Fibroblast of skin of right quadriceps (primary cell): Measurements from ENCODE around the gene REST.
"Not testable (repeated sequence)": the region's sequence is repeated elsewhere in the genome, so short reads cannot be mapped to it uniquely, and the experiment has no call there.

Experiments used
- DNase-seq: peaks from one replicate; pipeline ENCODE4 v3.0.0-alpha.2; 2013

The REST gene

DNA sequence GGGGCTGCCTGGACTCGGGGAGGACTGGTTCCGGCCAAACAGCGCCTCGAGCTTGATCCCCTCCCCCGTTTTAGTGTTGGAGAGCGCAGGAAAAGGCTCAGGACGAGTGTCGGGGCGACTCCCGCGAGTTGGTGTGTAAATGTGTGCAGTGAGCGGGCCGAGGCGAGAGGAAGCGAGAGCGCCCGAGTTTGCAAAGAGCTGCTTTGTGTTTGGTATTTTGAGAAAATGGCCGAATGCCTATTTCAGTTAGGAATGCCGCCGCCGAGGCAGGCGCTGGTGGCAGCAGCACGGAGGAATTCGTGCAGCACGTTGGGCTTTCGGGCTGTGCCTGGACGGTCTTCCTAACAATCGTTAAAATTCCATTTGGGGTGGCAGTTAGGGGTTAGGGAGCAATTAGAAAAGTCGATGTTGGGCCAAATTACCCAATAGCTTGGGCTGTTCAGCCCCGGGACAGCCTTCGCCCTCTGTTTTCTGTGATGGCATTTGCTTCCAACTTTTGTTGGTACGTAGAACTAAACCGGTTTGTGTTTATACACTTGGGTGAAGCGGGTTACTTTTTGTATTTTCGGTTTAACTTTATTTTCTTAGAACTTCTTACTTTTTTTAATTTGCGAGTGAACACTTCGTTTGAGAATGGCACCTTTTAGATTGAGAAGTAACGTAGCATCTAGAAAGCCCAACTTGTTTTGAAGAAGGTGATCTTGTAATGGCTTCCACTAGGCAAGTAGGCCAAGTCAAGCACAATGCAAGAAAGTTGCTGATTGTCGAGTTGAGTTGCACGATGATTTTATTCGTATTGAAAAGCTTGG lies 1.6 kb downstream of the REST start:
- peak; percentile 56 for DNase-seq

- DNase-seq: peak; percentile 2
Observed at GRCh38 chr4:56910172-56910967, 2.7 kb downstream of the REST start.

- no peak for DNase-seq
Observed at GRCh38 chr4:56914336-56914735, 6.6 kb downstream of the REST start.

DNA sequence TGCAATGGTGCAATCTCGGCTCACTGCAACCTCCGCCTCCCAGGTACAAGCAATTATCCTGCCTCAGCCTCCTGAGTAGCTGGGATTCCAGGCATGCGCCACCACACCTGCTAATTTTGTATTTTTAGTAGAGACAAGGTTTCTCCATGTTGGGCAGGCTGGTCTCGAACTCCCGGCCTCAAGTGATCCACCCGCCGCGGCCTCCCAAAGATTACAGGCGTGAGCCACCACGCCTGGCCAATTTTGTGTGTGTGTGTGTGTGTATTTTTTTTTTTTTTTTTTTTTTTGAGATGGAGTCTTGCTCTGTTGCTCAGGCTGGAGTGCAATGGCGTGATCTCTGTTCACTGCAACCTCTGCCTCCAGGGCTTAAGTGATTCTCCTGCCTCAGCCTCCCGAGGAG lies 7.3 kb downstream of the REST start:
- not testable (repeated sequence) for DNase-seq

- DNase-seq: no peak
Observed at GRCh38 chr4:56927196-56927595, 19.5 kb downstream of the REST start.

- DNase-seq: no peak
Observed at GRCh38 chr4:56930638-56931037, 22.9 kb downstream of the REST start.

DNA sequence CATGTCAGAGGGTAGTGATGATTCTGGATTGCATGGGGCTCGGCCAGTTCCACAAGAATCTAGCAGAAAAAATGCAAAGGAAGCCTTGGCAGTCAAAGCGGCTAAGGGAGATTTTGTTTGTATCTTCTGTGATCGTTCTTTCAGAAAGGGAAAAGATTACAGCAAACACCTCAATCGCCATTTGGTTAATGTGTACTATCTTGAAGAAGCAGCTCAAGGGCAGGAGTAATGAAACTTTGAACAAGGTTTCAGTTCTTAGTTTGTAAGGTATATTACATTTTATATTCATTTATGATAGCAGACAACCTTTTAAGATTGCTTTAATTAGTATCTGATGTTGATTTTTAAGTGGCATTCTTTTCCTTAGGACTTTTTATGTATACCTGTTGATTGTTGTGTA lies 24.2 kb downstream of the REST start:
- no peak for DNase-seq

- peak; percentile 88 for DNase-seq
Observed at GRCh38 chr4:56937262-56937661, 29.6 kb downstream of the REST start.

- not testable (repeated sequence) for DNase-seq
Observed at GRCh38 chr4:56939826-56940225, 32.1 kb downstream of the REST start.

GRCh38 chr4:56940403-56940802 lies 32.7 kb downstream of the REST start:
- no peak for DNase-seq

DNA sequence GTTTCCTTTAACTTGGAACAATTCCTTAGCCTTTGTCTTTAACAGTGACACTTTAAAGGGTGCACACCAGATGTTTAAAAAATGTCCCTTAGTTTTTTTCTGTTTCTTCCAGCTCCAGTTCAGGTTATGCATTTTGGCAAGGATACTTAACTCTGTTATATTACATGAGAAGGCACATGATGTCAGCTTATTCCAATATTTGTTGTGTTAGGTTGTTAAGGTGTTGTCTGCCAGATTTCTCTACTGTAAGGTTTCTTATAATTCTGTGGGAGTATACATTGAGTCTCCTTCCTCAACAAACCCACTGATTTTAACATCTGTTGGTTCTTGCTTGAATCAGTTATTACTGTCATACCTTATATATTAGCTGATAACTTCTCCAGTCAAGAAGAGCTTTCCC lies 33.3 kb downstream of the REST start:
- no peak for DNase-seq

DNA sequence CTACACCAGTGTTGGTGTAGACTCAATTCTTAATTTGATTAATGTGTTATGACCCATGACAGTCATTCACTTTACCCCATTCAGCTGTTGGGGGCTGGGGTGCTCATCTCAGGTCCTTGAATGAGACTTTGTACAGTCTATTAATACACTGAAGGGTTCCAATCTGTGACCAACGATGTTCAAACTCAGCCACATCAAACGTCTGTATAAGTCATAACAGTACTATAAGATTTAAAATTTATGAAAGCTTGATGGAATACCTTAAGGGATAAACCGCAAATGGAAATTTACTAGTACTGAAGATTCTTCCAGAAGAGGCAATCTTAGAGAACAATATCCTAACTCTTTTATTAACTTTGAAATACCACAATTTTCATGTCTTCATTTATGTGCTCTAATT lies 33.7 kb downstream of the REST start:
- no peak for DNase-seq

DNA sequence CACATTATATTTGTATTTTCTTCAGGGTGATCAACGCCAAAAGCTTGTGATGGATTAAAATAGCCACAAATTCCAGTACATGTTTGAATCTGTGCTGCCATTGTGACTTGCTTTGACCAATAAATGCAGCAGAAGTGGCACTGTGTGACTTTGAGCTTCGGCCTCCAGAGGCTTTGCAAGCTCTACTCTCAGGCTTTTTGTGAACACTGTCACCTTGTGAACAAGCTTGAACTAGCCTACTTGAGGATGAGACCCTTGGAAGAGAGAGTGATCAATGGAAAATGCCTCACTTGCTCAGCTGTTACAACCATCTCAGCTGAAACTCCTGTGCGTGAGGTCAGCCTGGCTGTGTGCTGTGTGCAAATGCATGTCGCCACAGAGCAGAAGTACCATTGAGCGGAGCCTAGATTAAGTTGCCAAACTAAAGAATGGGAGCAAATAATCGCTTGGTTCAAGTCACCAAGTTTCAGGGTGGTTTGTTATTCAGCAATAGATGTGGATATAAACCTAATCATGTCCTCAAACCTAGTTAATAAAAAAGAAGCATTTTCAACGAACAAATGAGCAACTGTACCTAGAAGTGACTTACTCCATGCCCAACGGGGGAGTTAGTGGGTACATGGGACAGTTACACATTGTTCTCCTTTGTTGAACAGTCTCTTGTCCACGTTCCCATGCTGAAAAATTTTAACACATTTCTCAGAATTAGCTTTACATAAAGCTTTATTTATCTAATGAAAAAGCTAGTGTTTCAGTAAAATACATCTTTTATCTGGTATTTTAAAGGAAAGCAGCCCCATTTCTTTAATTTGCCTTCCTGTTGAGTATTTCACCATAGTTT lies 46.2 kb downstream of the REST start:
- no peak for DNase-seq

GRCh38 chr4:56958111-56958517 lies 50.4 kb downstream of the REST start:
- peak; percentile 90 for DNase-seq

DNA sequence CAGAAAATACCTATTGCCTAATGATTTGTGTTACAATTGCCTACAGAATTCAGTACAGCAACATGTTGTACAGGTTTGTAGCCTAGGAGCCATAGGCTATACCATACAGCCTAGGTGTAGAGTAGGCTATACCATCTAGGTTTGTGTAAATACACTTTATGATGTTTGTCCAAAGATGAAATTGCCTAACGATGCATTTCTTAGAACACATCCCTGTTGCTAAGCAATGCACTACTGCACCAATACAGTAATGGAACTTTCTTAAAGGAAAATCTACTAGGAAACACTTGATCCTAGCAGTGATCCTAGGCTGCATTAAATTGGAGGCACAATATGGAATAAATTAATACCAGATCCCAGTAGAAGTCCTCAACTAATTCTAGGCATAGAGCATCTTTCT lies 51.4 kb downstream of the REST start:
- no peak for DNase-seq

DNA sequence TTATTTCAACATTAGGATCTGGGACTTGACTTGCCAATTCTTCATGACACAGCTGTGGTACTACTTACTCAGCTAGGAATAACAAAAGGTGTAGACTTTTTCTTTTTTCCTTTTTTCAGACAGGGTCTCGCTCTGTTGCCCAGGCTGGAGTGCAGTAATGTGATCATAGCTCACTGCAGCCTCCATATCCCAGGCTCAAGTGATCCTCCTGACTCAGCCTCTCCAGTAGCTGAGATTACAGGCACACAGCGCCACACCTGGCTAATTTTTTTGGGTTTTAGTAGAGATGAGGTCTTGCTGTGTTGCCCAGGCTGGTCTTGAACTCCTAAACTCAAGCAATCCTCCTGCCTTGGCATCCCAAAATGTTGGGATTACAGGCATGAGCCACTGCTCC lies 53.4 kb downstream of the REST start:
- no peak for DNase-seq

DNA sequence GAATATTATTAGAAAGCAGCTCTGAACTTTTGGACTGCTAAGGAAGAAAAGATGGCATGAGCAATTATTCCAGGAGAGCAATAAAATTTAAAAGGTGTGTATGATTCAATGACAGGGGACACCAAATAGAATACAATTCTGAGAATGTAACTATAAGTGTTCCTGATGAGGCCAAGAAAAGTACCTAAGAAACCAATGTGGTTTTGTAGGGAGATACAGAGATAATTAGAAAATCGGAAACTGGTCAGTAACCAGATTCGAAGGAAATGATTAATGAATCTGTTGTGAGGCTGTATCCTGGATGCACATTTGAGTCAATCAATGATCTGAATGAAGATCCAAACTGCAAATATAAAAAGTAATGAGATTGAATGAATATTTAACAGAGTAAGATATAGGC lies 63.7 kb downstream of the REST start:
- no peak for DNase-seq

DNA sequence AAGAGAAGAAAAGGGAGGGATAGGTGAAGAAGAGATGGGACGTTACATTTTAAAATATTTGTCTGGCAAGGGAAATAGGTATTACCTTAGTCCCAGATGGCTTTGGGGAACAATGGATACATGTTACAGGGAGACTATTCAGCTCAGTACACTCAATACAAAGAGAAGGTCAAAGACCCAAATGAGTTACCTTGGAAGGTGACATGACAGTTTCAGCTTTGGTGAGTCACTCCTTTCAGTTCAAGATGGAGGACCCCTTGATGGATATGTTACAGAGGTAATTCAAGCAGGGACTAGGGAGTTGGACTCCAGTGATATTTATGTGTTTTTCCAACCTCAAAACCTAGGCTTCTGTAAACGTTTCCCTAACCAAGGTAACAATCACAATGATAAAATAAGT lies 64.7 kb downstream of the REST start:
- DNase-seq: no peak

DNA sequence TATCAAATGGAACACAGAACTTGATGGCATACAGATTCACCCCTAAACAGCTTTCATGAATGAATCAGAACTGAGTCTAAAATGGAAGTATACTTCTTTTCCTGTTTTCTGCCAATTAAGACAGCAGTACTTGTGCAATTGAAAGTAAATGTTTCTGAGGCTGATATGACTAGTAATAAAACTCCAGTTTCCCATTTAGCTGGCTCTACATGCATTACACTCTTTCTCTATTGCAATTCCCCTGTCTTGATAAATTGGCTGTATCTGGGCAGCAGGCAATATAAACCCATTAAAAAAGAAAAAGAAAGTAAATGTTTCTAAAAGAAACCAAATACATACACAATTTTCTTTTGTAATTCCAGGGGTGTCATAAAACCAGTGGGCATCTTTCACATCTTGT lies 65.1 kb downstream of the REST start:
- no peak for DNase-seq

DNA sequence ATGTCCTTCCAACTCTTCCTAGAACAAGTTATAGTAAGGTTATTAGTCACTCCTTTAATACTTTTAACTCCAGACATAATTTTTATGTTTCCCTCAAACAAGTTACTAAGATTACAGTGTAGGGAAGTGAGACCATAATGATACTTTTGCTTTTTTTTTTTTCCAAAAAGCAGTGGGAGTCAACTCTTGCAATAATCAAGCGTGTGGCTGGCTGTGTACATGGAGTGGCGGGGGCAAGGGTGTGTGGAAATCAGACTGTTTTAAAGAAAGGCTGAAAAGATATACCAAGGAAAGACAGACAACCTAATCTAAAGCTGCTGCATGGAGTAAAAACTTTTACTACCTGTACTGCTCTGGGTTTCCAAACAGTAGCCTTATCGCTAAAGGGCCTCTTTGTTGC lies 65.6 kb downstream of the REST start:
- no peak for DNase-seq

GRCh38 chr4:56976283-56976836 lies 68.7 kb downstream of the REST start:
- no peak for DNase-seq

DNA sequence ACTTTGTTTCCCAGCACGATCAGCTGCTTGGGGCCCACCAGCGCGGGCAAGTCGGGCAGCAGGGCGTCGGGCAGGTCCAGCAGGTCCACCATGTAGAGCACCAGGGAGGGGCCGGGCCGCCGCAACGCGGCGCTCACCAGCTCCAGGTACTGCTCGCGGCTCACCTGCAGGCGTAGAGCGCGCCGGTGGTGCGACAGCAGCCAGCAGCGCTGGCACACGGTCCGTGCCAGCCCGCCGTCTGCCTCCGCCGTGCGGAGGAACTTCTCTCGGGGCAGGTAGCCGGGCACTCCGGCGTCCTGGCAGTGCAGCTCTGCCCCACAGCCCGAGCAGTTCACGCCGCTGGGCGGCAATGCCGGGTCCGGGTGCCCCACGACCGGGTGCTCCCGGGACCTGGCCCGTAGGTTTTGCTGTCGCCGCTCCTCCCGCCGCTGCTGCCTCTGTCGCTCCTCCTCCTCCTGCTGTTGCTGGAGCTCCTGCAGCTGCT lies 69.2 kb downstream of the REST start:
- DNase-seq: no peak
